ENCODE results near the gene PRAME. TPM values are rescaled to one million over a fixed set of nuclear protein-coding genes. Genes with fewer than 3 reads are reported as not detected.

Gene PRAME
- total and polyA plus RNA-seq, 2 of the 13 experiments (the other 11 are each of a cell fraction or from before 2014, with no cell fraction given), result 0.11 to 0.83 TPM

- TF ChIP-seq ZHX2 (IDR thresholded peaks at IDR 0.05; ENCODE audit: low read depth) (no peak), ZHX2 (CRISPR knock-in tag; IDR thresholded peaks at IDR 0.05; ENCODE audit: borderline replicate concordance) (no peak), PHF5A (CRISPR knock-in tag; IDR thresholded peaks at IDR 0.05; ENCODE audit: low read depth, unreplicated experiment) (no peak), ZNF800 (CRISPR knock-in tag; IDR thresholded peaks at IDR 0.05) (no peak), ARID2 (CRISPR knock-in tag; IDR thresholded peaks at IDR 0.05; ENCODE audit: borderline replicate concordance) (no peak), MAF1 (CRISPR knock-in tag; IDR thresholded peaks at IDR 0.05; ENCODE audit: borderline replicate concordance) (no peak), KAT8 (CRISPR knock-in tag; IDR thresholded peaks at IDR 0.05) (peak; percentile 26; the same call in 1 of the 2 replicates), KLF12 (CRISPR knock-in tag; IDR thresholded peaks at IDR 0.05; ENCODE audit: borderline replicate concordance) (no peak), ZNF460 (CRISPR knock-in tag; IDR thresholded peaks at IDR 0.05; ENCODE audit: borderline replicate concordance) (no peak), ZNF253 (CRISPR knock-in tag; IDR thresholded peaks at IDR 0.05; ENCODE audit: borderline replicate concordance) (no peak), TARDBP (CRISPR knock-in tag; IDR thresholded peaks at IDR 0.05) (no peak), ZFY (CRISPR knock-in tag; IDR thresholded peaks at IDR 0.05) (peak; percentile 45; the same call in 1 of the 2 replicates), TBX3 (IDR thresholded peaks at IDR 0.05; ENCODE audit: borderline replicate concordance) (no peak), CENPT (CRISPR knock-in tag; IDR thresholded peaks at IDR 0.05; ENCODE audit: low read depth) (no peak), CBFB (CRISPR knock-in tag; IDR thresholded peaks at IDR 0.05) (no peak), POLR2G (IDR thresholded peaks at IDR 0.05; ENCODE audit: low read depth, low read length) (peak; percentile 92), ZNF772 (CRISPR knock-in tag; IDR thresholded peaks at IDR 0.05) (0 out of 2 replicates have a peak, but pooled peaks have one; percentile 32), ZNF451 (CRISPR knock-in tag; IDR thresholded peaks at IDR 0.05) (no peak), ZNF329 (CRISPR knock-in tag; IDR thresholded peaks at IDR 0.05; ENCODE audit: low read depth) (no peak), ZFX (CRISPR knock-in tag; IDR thresholded peaks at IDR 0.05; ENCODE audit: low read depth) (peak; percentile 35; the same call in 1 of the 2 replicates), ZSCAN20 (CRISPR knock-in tag; IDR thresholded peaks at IDR 0.05; ENCODE audit: borderline replicate concordance) (no peak), ZSCAN9 (CRISPR knock-in tag; IDR thresholded peaks at IDR 0.05; ENCODE audit: borderline replicate concordance) (no peak), HES4 (CRISPR knock-in tag; IDR thresholded peaks at IDR 0.05; ENCODE audit: borderline replicate concordance) (no peak)
Measured at GRCh38 chr22:22520020-22520656, 38.9 kb downstream of the PRAME start, which contains the start of gene ZNF280A (continued).

Data from HepG2 (cell line).